A673 (cell line): ENCODE measurements around the gene ZNF277.

Experiments
- CTCF ChIP-seq: fragments of 300-800, 200-600 bp; sonication (generic); conservative IDR thresholded peaks from 2 replicates; pipeline ENCODE4 v1.5.1; 2017; ENCODE audit warnings: low read depth, mild to moderate bottlenecking, antibody characterized with exemption, low read length, moderate library complexity, mixed read lengths
- EZH2 ChIP-seq: fragments of 200-600 bp; sonication (generic); IDR thresholded peaks from 2 replicates; pipeline ENCODE4 v1.6.1; 2017; ENCODE audit warnings: borderline replicate concordance, low read depth, mild to moderate bottlenecking, mixed read lengths, antibody characterized with exemption, low read length; ENCODE audit not compliant: poor library complexity, severe bottlenecking

DNA sequence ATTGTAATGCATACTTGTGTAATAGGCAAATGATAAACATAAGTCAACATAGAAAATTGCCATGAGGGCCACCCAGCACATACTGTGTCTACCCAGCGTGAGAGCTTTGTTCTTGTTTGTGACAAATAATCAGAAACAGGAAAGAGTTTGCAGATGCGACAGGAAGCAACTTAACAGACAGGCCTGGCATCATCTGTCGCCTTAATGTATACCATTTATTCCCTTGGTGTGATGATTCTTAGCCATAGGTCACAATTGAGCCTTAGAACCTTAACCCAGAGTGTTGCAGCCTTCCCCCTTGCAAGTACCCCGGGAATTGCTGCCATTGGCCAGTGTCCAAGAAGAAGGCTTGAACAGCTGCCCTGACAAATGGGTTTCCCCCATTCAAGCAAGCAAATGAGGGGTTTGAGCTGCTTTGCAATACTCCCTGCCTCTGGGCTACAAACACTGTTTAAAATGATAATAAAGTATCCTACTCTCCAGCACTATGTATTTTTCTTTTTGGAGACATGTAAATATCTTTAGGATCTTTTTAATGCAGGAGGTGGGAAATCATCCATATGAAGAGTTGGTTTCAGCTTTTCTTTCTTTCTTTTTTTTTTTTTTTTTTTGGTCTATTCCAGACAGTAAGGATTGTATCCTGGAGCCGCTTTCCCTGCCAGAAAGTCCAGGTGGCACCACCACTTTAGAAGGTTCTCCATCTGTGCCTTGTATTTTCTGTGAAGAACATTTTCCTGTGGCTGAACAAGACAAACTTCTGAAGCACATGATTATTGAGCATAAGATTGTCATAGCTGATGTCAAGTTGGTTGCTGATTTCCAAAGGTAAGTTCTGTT is 80.0 kb downstream of the ZNF277 start:
- no peak for TF ChIP-seq CTCF
- TF ChIP-seq EZH2: no peak
